ENCODE results near the gene LAG3.

The LAG3 gene

DNA sequence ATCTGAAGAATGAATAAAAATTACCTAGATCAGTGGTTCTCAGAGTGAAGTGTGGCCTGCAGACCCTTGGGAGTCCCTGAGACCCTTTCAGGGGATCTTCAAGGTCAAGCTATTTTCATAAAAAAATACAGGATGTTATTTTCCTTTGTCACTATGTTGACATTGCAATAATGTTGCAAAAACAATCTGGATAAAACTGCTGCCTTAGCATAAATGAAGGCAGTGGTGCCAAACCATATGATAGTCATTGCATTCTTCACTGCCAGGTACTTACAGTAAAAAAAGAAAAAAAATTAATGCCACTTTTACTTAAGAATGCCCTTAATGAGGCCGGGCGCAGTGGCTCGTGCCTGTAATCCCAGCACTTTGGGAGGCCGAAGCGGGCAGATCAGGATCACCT is 15.0 kb downstream of the LAG3 start:
- DNase-seq (ENCODE audit: low read depth): no peak
- no peak overlapping the region for H3K4me3 ChIP-seq (ENCODE audit: low read depth, low read length)
- TF ChIP-seq, protein P1, sequence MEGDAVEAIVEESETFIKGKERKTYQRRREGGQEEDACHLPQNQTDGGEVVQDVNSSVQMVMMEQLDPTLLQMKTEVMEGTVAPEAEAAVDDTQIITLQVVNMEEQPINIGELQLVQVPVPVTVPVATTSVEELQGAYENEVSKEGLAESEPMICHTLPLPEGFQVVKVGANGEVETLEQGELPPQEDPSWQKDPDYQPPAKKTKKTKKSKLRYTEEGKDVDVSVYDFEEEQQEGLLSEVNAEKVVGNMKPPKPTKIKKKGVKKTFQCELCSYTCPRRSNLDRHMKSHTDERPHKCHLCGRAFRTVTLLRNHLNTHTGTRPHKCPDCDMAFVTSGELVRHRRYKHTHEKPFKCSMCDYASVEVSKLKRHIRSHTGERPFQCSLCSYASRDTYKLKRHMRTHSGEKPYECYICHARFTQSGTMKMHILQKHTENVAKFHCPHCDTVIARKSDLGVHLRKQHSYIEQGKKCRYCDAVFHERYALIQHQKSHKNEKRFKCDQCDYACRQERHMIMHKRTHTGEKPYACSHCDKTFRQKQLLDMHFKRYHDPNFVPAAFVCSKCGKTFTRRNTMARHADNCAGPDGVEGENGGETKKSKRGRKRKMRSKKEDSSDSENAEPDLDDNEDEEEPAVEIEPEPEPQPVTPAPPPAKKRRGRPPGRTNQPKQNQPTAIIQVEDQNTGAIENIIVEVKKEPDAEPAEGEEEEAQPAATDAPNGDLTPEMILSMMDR (IDR thresholded peaks at IDR 0.05; ENCODE audit: control insufficient read depth, extremely low read depth, insufficient read depth): no peak

DNA sequence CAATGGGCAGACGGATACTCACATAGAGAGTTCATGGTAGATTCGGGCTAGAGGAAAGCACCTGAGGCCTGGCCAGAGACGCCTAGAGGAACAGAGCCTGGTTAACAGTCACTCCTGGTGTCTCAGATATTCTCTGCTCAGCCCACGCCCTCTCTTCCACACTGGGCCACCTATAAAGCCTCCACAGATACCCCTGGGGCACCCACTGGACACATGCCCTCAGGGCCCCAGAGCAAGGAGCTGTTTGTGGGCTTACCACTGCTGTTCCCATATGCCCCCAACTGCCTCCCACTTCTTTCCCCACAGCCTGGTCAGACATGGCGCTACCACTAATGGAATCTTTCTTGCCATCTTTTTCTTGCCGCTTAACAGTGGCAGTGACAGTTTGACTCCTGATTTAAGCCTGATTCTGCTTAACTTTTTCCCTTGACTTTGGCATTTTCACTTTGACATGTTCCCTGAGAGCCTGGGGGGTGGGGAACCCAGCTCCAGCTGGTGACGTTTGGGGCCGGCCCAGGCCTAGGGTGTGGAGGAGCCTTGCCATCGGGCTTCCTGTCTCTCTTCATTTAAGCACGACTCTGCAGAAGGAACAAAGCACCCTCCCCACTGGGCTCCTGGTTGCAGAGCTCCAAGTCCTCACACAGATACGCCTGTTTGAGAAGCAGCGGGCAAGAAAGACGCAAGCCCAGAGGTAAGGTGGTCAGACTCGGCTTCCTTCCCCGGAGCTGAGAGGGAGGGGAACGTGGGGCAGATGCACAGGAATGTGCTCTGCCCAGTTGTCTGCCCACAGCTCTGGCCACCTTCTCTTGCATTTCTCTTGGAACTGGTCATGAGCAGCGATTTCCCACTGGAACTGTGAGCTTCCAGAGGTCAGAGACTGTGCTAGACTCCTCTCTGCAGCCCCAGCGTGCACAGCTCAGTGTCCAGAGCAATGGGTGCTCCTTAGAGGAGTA is 16.9 kb downstream of the LAG3 start, which contains the start of gene CD4:
CD4 (plus strand) TSS at position 557 of the 953 bp plus-strand sequence. CDS start 10,611 bp downstream, outside the sequence.
- TF ChIP-seq, protein P1 (IDR thresholded peaks at IDR 0.05; ENCODE audit: control insufficient read depth, extremely low read depth, insufficient read depth): no peak
- DNase-seq (ENCODE audit: low read depth): no peak
- H3K4me3 ChIP-seq (ENCODE audit: low read depth, low read length): no peak within 1 kb of the TSS

DNA sequence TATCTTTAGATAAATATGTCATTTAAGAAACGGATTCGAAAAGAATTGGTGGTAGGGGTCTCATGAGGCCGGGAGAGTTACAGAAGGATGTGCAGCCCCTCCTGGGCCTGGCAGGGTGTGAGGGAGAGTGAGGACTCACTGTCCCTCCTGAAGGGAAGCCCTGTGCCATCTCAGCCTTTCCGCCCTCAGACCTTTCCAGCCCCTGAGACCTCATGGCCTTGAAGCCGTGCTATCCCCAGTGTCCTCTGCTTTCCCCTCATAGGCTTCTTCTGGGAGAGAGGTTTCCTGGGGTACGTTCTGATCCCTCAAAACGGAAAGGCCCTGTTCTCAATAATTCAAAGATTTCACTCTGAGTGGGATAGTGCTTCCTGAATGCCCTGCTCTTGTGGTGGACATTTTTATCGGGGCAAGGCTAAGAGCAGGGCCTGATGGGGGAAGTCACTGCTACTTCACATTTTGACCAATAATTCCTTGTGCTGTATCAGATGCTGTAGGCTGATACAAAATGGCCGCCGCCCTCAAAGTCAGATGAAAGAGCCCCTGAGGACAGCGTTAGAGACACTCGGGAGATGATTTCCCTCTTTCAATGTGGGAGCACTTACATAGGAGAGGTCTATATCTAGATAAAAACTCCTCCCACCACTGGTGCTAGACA is 18.3 kb downstream of the LAG3 start:
- no peak overlapping the region for H3K4me3 ChIP-seq (ENCODE audit: low read depth, low read length)
- no peak for DNase-seq (ENCODE audit: low read depth)
- TF ChIP-seq, protein P1 (IDR thresholded peaks at IDR 0.05; ENCODE audit: control insufficient read depth, extremely low read depth, insufficient read depth): no peak

DNA sequence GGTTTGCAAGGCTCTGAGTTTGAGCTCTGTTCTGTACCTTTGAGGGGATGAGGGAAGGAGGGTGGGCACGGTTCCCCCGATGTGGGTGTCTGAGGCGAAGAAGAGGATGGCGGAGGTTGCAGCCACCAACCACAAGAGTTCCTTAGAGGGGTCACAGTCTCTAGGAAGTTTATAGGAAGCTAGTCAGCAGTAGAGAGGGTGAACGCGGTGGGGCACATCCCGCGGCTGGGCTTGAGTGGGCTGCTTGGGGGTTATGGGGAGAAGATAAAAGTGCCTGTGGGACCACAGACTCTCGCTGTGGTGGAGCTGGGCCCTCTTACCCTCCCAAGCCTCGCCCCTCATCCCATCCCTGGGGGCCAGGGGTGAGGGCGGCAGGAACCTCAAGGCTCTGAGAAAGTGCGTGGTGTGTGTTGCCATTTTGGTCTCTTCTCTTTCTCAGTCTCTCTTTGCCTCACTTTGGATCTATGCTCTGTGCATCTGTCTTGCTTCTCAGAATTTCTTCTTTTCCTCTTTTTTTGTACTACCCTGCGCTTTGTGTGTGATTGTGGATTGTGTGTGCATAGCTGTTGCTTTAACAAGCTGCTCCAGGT is 19.7 kb downstream of the LAG3 start:
- TF ChIP-seq, protein P1 (IDR thresholded peaks at IDR 0.05; ENCODE audit: control insufficient read depth, extremely low read depth, insufficient read depth): no peak
- DNase-seq (ENCODE audit: low read depth): no peak

DNA sequence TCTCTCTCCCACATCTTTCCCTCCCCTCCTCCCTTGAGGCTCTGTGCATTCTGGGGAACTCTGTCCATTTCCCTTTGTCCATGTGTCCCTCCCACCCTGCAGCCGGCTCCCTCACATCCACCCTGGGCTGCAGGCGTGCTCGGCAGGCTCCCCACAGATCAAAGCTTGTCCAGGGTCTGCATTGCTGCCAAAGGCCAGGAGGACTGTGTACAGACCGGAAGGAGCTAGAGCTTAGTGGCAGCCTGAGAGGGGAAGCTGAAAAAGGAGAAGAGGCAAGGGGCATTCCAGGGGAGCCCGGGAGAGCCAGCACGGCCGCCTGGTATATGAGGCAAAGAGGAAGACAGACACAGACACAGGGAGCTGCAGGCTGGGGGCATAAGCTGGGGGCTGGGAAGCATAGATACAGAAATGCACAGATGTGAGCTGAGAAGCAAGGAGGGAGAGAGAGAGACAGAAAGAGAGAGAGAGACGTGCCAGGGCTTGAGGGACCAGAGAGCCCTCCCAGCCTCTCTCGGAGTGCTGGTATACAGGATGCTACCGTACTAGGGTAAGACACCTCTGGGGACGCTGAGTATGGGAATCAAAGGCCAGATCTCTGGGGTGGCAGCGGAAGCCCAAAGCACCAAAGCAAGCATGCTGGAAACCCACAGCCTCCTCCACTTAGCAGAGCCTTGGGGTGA is 20.3 kb downstream of the LAG3 start:
- TF ChIP-seq, protein P1 (IDR thresholded peaks at IDR 0.05; ENCODE audit: control insufficient read depth, extremely low read depth, insufficient read depth): no peak
- no peak overlapping the region for H3K4me3 ChIP-seq (ENCODE audit: low read depth, low read length)
- DNase-seq (ENCODE audit: low read depth): no peak

More for the DNA sequence above, 19.7 kb downstream of the LAG3 start:
- H3K4me3 ChIP-seq (ENCODE audit: low read depth, low read length): no peak overlapping the region

DNA sequence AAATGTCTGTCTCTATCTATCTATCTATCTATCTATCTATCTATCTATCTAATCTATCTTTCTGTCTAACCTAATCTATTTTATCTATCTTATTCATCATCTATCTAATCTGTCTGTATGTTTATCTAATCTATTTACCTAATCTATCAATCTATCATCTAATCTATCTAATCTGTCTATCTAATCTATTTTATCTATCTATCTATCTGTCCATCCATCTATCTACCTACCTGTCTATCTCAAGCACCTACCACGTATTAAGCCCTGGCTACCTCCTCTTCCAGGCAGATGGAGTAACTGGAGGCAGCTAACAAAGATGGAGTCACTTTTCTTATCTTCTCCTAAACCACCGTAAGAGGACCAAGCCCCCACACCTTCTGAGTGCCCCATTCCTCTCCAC is 22.8 kb downstream of the LAG3 start:
- DNase-seq (ENCODE audit: low read depth): no peak
- no peak overlapping the region for H3K4me3 ChIP-seq (ENCODE audit: low read depth, low read length)
- TF ChIP-seq, protein P1 (IDR thresholded peaks at IDR 0.05; ENCODE audit: control insufficient read depth, extremely low read depth, insufficient read depth): no peak

All from LNCaP clone FGC (cell line).